NCI-H460 (cell line): ENCODE measurements around the gene FMNL3. TPM values are rescaled to one million over a fixed set of nuclear protein-coding genes. Genes with fewer than 3 reads are reported as not detected.
"Not testable (repeated sequence)": the region's sequence is repeated elsewhere in the genome, so short reads cannot be mapped to it uniquely, and the experiment has no call there.

Source experiments
- DNase-seq: peaks from one replicate; pipeline ENCODE4 v3.0.0-alpha.2; 2016; ENCODE audit warnings: low read depth; ENCODE audit errors: extremely low read depth
- small RNA-seq, 2 experiments: library from RNA; depleted of rRNA; stranded (forward); fragments of <200 nt; gene quantifications; one replicate each; pipeline ENCODE3, GENCODE V24; 2014
- total RNA-seq: library from RNA; depleted of rRNA; stranded (reverse); fragments of >200 nt; shearing (Covaris generic); gene quantifications from 2 replicates; pipeline ENCODE4 v1.2.3, GENCODE V29; 2014; rRNA removed

FMNL3 gene
- total RNA-seq, 1 experiment from 2014 or later: 3.0 TPM

DNA sequence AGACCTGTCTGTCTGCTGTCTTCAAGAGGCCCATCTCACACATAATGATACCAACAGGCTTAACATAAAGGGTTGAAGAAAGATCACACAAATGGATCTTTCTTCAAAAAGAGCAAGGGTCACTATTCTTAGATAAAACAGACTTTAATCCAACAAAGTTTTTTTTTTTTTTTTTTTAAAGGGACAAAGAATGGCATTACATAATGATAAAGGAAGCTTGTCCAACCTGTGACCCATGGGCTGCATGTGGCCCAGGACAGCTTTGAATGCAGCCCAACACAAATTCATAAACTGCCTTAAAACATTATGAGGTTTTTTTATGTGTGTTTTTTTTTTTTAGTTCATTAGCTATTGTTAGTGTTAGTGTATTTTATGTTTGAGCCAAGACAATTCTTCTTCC is 95.0 kb downstream of the FMNL3 start:
- DNase-seq: no peak

DNA sequence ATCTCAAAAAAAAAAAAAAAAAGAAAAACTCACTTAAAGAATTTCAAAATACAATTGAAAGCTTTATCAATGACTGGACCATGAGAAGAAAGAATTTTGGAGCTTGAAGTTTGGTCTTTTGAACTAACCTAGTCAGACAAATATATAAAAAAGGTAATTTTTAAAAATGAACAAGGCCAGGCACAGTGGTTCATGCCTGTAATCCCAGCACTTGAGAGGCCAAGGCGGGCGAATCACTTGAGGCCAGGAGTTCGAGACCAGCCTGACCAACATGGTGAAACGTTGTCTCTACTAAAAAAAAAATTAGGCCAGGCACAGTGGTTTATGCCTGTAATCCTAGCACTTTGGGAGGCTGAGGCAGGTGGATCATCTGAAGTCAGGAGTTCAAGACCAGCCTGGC is 96.4 kb downstream of the FMNL3 start:
- not testable (repeated sequence) for DNase-seq

DNA sequence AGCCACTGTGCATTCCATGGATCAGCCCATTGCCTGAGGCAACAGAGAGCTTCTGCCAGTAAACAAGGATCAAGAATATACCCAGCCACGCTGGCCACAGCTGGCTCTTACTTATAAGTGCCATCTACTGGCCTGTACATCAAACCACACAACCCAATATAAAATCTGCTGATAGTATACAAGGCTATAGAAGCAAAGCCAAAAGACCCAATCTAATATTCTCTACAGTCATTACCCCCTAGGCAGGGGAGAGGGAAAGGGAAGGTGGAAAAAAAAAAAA is 97.4 kb downstream of the FMNL3 start:
- peak; percentile 24 for DNase-seq

DNA sequence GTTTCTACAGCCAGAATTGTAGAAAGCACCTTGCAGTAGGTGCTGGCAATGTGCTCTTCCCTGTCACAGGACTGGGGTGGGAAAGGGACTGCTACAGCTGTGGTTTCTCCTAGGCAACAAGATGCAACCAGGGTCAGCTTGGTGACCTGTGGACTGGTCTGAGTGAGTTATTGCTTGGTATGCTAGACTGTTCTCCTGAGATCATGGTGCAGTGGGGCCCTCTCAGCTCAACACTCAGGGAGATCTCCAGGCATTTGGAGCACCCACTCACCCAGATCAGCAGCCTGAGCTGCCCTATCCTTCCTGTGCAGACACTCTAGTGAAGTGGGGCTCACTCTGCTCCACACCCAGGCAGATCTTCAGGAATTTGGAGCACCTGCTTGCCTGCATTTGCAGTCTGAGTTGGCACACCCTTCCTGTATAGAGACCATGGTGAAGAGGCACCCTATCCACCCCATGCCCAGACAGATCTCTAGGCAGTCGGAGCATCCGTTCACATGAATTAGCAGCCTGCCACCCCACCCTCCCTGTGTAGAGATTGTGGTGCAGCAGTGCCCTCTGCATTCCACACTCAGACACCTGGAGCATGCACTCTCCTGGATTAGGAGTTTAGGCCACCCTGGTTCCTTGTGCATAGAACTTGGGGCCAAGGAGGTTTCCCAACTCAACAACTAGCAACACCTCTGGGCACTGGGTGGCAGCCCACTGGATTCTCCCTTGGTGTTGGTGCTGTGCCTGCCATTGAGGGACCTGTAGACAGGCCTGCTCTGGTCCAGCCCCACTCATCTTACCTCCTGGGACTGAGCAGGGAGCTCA is 97.9 kb downstream of the FMNL3 start:
- DNase-seq: no peak

DNA sequence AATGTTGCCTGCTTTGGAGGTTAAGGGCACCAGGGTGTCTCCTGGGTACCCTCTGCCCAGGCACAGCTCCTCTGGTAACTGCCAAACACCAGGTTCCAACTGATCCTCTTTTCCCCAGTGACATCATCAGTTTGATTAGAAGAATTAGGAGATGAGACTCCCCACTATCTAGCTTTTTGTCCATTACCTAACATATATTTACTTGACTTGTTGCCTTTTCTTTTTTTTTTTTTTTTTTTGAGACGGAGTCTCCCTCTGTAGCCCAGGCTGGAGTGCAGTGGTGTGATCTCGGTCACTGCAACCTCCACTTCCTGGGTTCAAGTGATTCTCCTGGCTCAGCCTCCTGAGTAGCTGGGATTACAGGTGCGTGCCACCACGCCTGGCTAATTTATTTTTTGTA is 101.7 kb downstream of the FMNL3 start, which contains the start of gene FAM186B:
Gene FAM186B (minus strand): TSS at position 101 of the 400 bp plus-strand sequence. CDS start 162 bp downstream, outside the sequence.
- not testable (repeated sequence) for DNase-seq

DNA sequence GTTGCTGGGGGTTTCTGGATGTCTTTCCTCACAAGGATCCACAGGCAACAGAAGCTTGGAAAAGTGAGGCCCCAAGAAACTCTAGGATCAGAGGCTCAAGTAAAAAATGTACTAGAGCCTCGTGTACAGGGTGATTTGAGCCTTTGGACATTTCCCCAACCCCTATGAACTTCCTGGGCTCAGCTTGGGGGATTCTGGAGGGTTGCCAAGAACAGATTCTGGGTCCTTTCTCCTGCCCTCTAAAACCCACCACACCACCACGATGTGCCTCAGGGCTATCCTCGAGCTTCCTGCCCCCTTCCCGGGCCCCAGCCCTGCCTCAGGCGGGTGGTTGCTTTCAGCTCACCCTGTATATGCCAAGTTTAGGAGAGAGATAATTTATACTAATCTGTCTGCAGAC is 102.3 kb downstream of the FMNL3 start:
- no peak for DNase-seq

DNA sequence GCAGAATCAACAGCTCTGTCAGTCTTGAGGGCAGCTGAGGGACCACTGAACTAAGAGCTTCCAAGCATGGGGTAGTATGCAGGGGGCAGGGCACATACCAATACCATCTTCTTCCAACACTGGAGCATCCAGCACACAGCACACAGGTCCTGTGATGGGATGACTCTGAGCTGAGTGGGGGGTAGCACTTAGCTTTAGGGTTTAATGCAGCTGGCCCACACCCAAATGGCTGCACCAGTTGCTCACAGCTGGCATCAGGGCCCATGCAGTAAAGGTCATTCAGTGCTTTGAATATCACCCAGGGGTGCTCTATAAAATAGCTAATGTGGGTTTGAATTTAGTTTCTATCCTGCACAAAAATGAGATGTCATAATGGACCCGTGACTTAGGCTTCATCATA is 103.5 kb downstream of the FMNL3 start:
- DNase-seq: no peak

DNA sequence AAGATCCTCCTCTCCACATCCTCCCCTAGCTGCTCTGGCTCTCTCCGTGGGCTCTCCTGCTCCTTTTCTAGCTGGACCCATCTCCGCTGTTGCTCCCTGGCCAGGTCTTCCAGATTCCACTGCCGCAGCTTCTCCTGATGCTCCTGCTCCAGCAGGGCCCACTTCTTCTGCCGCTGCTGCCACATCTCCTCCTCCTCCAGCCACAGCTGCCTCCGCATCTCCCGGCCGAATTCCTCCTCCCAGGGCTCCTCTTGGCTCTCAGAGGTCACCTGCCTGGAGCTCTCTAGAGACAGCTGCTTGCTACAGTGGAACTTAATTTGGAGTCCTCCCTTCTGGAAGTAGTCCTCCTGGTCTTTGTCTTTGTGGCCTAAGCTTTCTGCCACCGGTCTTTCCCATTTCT is 107.2 kb downstream of the FMNL3 start:
- no peak for DNase-seq

DNA sequence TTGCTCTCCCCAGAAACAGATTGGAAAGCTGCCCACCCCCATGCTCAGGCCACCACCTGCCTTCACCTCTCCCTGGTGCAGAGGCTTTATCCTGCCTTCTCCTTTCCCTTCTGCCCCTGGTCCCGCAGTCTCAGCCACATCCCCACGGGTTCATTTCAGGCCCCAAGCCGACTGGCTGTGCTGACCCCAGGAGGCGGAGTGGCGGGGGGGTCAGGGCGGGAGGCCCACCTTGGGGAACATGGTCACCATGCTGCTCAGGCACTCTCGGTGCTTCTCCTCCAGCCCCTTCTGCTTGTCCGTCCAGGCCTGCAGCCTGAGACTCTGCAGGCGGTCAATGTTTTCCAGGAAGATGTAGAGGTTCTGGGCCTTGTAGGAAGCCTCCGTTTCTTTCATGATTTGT is 108.7 kb downstream of the FMNL3 start:
- no peak for DNase-seq

DNA sequence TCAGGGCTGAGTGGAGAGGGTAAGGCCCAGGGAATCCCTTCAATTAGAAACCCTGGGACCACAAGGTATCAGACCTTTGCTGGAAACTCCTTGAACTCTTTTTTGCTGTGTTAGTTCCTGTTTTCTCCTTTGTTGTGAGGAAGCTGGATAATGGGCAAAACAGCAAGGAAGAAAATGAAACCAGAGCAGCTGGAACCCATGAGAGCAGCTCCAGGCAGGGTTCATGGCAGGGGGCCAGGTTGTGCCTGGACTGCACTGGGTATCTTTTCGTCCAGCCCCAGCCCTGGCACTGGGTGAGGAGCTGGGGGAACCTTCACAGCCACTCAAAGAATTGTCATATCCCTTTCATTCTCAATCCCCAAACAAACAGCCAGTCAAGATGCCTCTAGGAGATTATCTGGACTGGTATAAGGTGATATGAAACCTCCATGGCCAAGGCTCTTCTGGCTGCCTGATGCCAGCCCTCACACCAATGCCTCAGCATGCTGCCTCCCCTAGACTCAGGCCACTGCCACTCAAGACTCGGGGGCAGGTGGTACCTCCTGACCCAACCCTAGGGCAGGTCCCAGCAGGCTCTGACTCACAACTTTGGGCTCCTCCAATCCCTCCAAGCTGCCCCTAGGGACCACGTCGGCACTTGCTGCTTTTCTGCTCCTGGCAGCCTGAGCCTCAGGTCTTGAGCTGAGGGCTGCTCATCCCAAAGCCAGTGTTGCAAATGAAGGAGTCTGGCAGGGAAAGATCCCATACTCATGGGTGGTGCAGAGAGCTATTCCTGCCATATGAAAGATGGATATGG is 118.3 kb downstream of the FMNL3 start:
- DNase-seq: no peak

DNA sequence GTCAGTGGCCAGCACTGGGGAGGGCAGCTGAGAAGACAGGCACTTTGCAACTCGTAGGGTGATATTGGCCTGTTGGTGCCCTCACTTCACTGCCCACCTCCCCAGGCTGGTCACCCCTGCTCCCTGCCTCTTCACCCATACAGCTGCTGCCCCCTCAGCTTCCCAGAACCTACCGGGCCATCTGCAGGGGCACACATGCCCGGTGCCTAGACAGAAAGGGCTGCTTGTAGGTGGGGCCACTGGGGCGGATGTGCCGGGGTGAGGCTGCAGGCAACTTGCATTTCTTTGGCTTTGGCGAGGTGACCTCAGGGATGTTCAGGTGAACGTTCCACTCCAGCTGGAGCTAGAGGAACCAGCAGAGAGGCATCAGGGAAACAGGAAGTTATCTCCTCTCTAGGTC is 118.9 kb downstream of the FMNL3 start:
- no peak for DNase-seq

DNA sequence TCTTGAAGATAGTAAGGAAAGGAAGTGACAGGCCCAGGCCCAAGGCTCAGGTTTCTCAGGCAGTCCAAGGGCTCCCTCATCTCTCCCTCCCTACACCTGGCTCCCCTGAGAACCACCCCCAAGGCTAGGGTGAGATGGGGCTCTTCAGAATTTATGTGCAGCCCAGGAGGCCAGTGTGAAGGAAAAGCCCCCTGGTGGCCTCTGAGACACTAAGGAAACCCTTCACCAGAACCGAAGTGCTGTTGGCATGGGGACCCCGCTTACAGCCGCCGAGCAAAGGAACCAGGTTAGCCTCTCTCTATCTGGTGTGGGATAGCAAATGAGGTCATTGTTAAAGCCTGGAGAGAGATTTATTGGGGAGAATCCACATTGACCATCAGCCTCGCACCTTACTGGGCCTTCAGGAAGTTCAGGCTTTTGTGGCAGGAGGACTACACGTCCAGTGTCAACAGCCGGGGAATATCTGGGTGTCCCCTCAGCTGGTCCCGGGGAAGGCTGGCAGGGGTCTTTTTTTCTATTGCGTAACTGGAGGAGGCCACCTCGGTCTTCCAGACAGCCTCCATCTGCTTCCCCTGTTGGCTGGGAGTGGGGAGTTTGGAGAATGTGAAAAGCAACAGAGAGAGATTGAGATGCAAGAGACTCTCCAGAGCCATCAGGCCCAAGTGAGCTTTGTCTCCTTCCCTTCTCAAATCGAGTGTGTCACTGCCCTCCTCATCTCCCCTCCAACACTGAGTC is 119.9 kb downstream of the FMNL3 start:
- DNase-seq: no peak

Small RNA genes lying within 50 kb of the gene (small RNA-seq; reads per million reads assigned to genes)
- gene AC020612.2 (0 reads per million in 2 experiments), gene HIGD1AP9 (0 reads per million in 2 experiments), gene POLR2KP1 (0 reads per million in 2 experiments), gene RNU6-834P (0 reads per million in 2 experiments)

Other genes with a start within 250 kb of the FMNL3 start
- gene KCNH3, start 168.4 kb downstream of the FMNL3 start, total RNA-seq: 0.32 and 0.49 TPM in 2 replicates
- gene MCRS1, start 139.3 kb downstream of the FMNL3 start, total RNA-seq: 56.3 and 57.6 TPM in 2 replicates
- gene FAM186B, start 101.8 kb downstream of the FMNL3 start, total RNA-seq: 0.22 and 0.23 TPM in 2 replicates
- gene PRPF40B, start 83.8 kb downstream of the FMNL3 start, total RNA-seq: 6.4 and 7.9 TPM in 2 replicates
- 642 and 659 TPM in 2 replicates for gene TMBIM6, start 34.2 kb upstream of the FMNL3 start, total RNA-seq
- 7.2 and 7.5 TPM in 2 replicates for gene NCKAP5L, start 121.0 kb upstream of the FMNL3 start, total RNA-seq
- 8.5 and 9.1 TPM in 2 replicates for gene BCDIN3D, start 135.7 kb upstream of the FMNL3 start, total RNA-seq
- gene FAIM2, start 196.5 kb upstream of the FMNL3 start, total RNA-seq: 0.06 and 0.45 TPM in 2 replicates
- not detected in 2 replicates for gene AQP2, start 243.3 kb upstream of the FMNL3 start, total RNA-seq